Keratinocyte (primary cell): ENCODE results near the gene PPP6C. TPM values are rescaled to one million over a fixed set of nuclear protein-coding genes. Genes with fewer than 3 reads are reported as not detected.

Experiments used
- DNase-seq: peaks from one replicate; pipeline ENCODE4 v3.0.0-alpha.2; 2011; ENCODE audit warnings: low read depth, missing footprints, low spot score
- FAIRE-seq: peaks from 2 replicates; lab custom pipeline; 2011; peaks lifted over from hg19 to GRCh38; lab: Jason Lieb, UNC
- H2AFZ ChIP-seq: 2 replicates; pipeline ENCODE4 v1.6.0; 2012; ENCODE audit warnings: low read length, control low read depth, inconsistent platforms; ENCODE audit not compliant: control insufficient read depth
- H3K27ac ChIP-seq: 2 replicates; pipeline ENCODE4 v1.5.1; 2011; ENCODE audit warnings: low read length; ENCODE audit not compliant: control insufficient read depth, insufficient read depth
- H3K27me3 ChIP-seq: 3 replicates; pipeline ENCODE4 v1.6.0; 2011; ENCODE audit warnings: low read length; ENCODE audit not compliant: control insufficient read depth, insufficient read depth; ENCODE audit errors: extremely low read depth
- H3K36me3 ChIP-seq, 2 experiments: 2 replicates in 1 of 2; 3 replicates in 1 of 2; pipeline ENCODE4 v1.5.1; 2011; ENCODE audit warnings: low read length in 2 of 2, mild to moderate bottlenecking in 1 of 2; ENCODE audit not compliant: control insufficient read depth in 2 of 2, insufficient read depth in 2 of 2; ENCODE audit errors: extremely low read depth in 1 of 2
- H3K4me1 ChIP-seq: 3 replicates; pipeline ENCODE4 v1.5.1; 2011; ENCODE audit warnings: low read length; ENCODE audit not compliant: control insufficient read depth, insufficient read depth; ENCODE audit errors: extremely low read depth
- H3K4me2 ChIP-seq: 3 replicates; pipeline ENCODE4 v1.6.0; 2011; ENCODE audit warnings: low read depth, low read length; ENCODE audit not compliant: control insufficient read depth, insufficient read depth; ENCODE audit errors: extremely low read depth
- H3K4me3 ChIP-seq, 3 experiments: fragments of 200-600 bp in 1 of 3; sonication (generic) in 1 of 3; 2 replicates in 2 of 3; 3 replicates in 1 of 3; pipeline ENCODE4 v1.5.1; 2011 to 2016; ENCODE audit warnings: low read length in 3 of 3, mild to moderate bottlenecking in 3 of 3, control low read depth in 2 of 3, inconsistent platforms in 1 of 3, low read depth in 1 of 3, mixed read lengths in 1 of 3, mixed run types in 1 of 3, moderate library complexity in 1 of 3; ENCODE audit not compliant: control insufficient read depth in 2 of 3, insufficient read depth in 2 of 3; ENCODE audit errors: extremely low read depth in 1 of 3
- H3K79me2 ChIP-seq: 2 replicates; pipeline ENCODE4 v1.6.0; 2012; ENCODE audit warnings: low read length; ENCODE audit not compliant: control insufficient read depth, insufficient read depth
- H3K9ac ChIP-seq: 3 replicates; pipeline ENCODE4 v1.6.0; 2011; ENCODE audit warnings: low read length; ENCODE audit not compliant: control insufficient read depth, insufficient read depth; ENCODE audit errors: extremely low read depth
- H3K9me1 ChIP-seq: 3 replicates; pipeline ENCODE4 v1.6.0; 2011; ENCODE audit warnings: low read length; ENCODE audit not compliant: control insufficient read depth, insufficient read depth; ENCODE audit errors: extremely low read depth
- H3K9me3 ChIP-seq: 2 replicates; pipeline ENCODE4 v1.5.1; 2012; ENCODE audit warnings: low read depth, low read length; ENCODE audit not compliant: control insufficient read depth
- H4K20me1 ChIP-seq: 3 replicates; pipeline ENCODE4 v1.6.0; 2011; ENCODE audit warnings: low read length; ENCODE audit not compliant: control insufficient read depth, insufficient read depth; ENCODE audit errors: extremely low read depth
- CTCF ChIP-seq, 3 experiments: IDR thresholded peaks in 1 of 3; conservative IDR thresholded peaks in 1 of 3; optimal IDR thresholded peaks in 1 of 3; 2 replicates in 2 of 3; 3 replicates in 1 of 3; pipeline versions ENCODE3 to v1.5.1; 2011; ENCODE audit warnings: low read length in 3 of 3, mild to moderate bottlenecking in 3 of 3, moderate library complexity in 2 of 3, control low read depth in 1 of 3, inconsistent platforms in 1 of 3; ENCODE audit not compliant: insufficient read depth in 2 of 3; ENCODE audit errors: extremely low read depth in 1 of 3
- EZH2 ChIP-seq: IDR thresholded peaks from one replicate; pipeline ENCODE4 v1.6.1; 2012; ENCODE audit warnings: inconsistent platforms, mild to moderate bottlenecking, low read length, moderate library complexity
- dilution Hi-C: fragments of 300-500 bp; cut with MboI; formaldehyde crosslinking; loops from one replicate; pipeline ENCODE4 v1.7.0; 2020; ENCODE audit warnings: low sequenced_read_pairs; ENCODE audit not compliant: extremely low pct_ligation_motif_present
- polyA plus RNA-seq, 5 experiments: library from polyadenylated mRNA; depleted of rRNA in 3 of 5; stranded (reverse) in 3 of 5; stranded (forward) in 1 of 5; unstranded in 1 of 5; fragments of >200 nt; gene quantifications; 1 replicate in 1 of 5; 2 replicates in 3 of 5; 3 replicates in 1 of 5; pipeline versions ENCODE4 v1.2.1 to v1.2.3, GENCODE V29; 2011 to 2012; ENCODE audit warnings: missing spikeins in 2 of 5, low read depth in 1 of 5, low replicate concordance in 1 of 5

PPP6C gene
- polyA plus RNA-seq, 1 donor (not counting 4 experiments of a cell fraction or from before 2014, with no cell fraction given): 35.9 TPM

- Histone ChIP-seq H3K27ac (no peak overlapping the region), H3K4me3 (no peak overlapping the region), H3K4me2 (no peak overlapping the region), H4K20me1 (peaks cover 3% of the 10 kb centered on the region), H2AFZ (no peak overlapping the region), H3K4me1 (peaks cover 7% of the 10 kb centered on the region), H3K36me3 (peaks cover 9 to 14% of the 10 kb centered on the region in 2 experiments), H3K9me3 (no peaks in the 10 kb centered on the region), H3K79me2 (no peaks in the 10 kb centered on the region), H3K9ac (no peak overlapping the region), H3K27me3 (no peaks in the 10 kb centered on the region), H3K9me1 (no peaks in the 10 kb centered on the region)
- FAIRE-seq: no peak
- DNase-seq: no peak
- no peak for TF ChIP-seq CTCF (optimal IDR thresholded peaks at IDR 0.05 in 1 of 3, IDR thresholded peaks at IDR 0.05 in 1 of 3, conservative IDR thresholded peaks at IDR 0.05 in 1 of 3; ENCODE audit: extremely low read depth in 1 of 3, insufficient read depth in 2 of 3, low read length in 3 of 3)
- TF ChIP-seq EZH2: no peak
- dilution Hi-C loops: no loop called here
Observed at GRCh38 chr9:125147401-125147951, 42.1 kb downstream of the PPP6C start.

- no peak for TF ChIP-seq CTCF (optimal IDR thresholded peaks at IDR 0.05 in 1 of 3, IDR thresholded peaks at IDR 0.05 in 1 of 3, conservative IDR thresholded peaks at IDR 0.05 in 1 of 3; ENCODE audit: extremely low read depth in 1 of 3, insufficient read depth in 2 of 3, low read length in 3 of 3)
- no peak for TF ChIP-seq EZH2
- peaks cover 10% of the 10 kb centered on the region for H3K4me1 ChIP-seq
- peaks cover 3% of the 10 kb centered on the region for H4K20me1 ChIP-seq
- no peak overlapping the region for H3K4me3 ChIP-seq
- no peaks in the 10 kb centered on the region for H3K9me1 ChIP-seq
- H3K27ac ChIP-seq: no peak overlapping the region
- DNase-seq: no peak
- no peak overlapping the region for H2AFZ ChIP-seq
- dilution Hi-C loops: no loop called here
- no peaks in the 10 kb centered on the region for H3K27me3 ChIP-seq
- H3K79me2 ChIP-seq: no peaks in the 10 kb centered on the region
- H3K4me2 ChIP-seq: no peak overlapping the region
- no peaks in the 10 kb centered on the region for H3K9me3 ChIP-seq
- peaks cover 3 to 9% of the 10 kb centered on the region in 2 experiments for H3K36me3 ChIP-seq
- FAIRE-seq: no peak
- no peak overlapping the region for H3K9ac ChIP-seq
Observed at GRCh38 chr9:125146247-125146646, 43.4 kb downstream of the PPP6C start.
